Natural killer cell (primary cell): ENCODE data around the gene ZNF786. TPM values are rescaled to one million over a fixed set of nuclear protein-coding genes. Genes with fewer than 3 reads are reported as not detected.

ENCODE experiments used
- ATAC-seq, 3 donors: fragments of 150-1000 bp in 2 of 3; fragments of 200-7000 bp in 1 of 3; cut with Tn5 transposase; 1 replicate in 1 of 3; 2 replicates in 2 of 3; pipeline ENCODE4 v1.10.0; 2021; ENCODE audit warnings: mild to moderate bottlenecking in 2 of 3, moderate library complexity in 2 of 3
- DNase-seq, 2 donors: peaks; one replicate each; pipeline versions ENCODE4 v3.0.0 to v3.0.0-alpha.2; 2013 to 2021; ENCODE audit warnings: mixed read lengths in 1 of 2
- H3K27ac ChIP-seq: one replicate; pipeline ENCODE4 v1.5.1; 2013; ENCODE audit warnings: mild to moderate bottlenecking, low read length
- H3K27me3 ChIP-seq: one replicate; pipeline ENCODE4 v1.6.1; 2013; ENCODE audit warnings: low read length; ENCODE audit not compliant: control insufficient read depth, insufficient read depth
- H3K36me3 ChIP-seq: one replicate; pipeline ENCODE4 v1.6.1; 2013; ENCODE audit warnings: low read length; ENCODE audit not compliant: control insufficient read depth, insufficient read depth
- H3K4me1 ChIP-seq: one replicate; pipeline ENCODE4 v1.6.1; 2013; ENCODE audit warnings: low read length; ENCODE audit not compliant: control insufficient read depth, insufficient read depth
- H3K4me3 ChIP-seq: one replicate; pipeline ENCODE4 v1.5.1; 2013; ENCODE audit warnings: low read length
- H3K9me3 ChIP-seq: one replicate; pipeline ENCODE4 v1.6.1; 2013; ENCODE audit warnings: low read length; ENCODE audit not compliant: control insufficient read depth, insufficient read depth
- H3K27ac Mint-ChIP-seq, 2 donors: one replicate each; pipeline ENCODE4 v1.8.0; 2022; ENCODE audit warnings: mild to moderate bottlenecking in 2 of 2, mixed read lengths in 2 of 2, moderate library complexity in 1 of 2
- H3K27me3 Mint-ChIP-seq, 2 donors: one replicate each; pipeline ENCODE4 v1.8.0; 2022; ENCODE audit warnings: low read depth in 2 of 2, mixed read lengths in 2 of 2
- H3K36me3 Mint-ChIP-seq: one replicate; pipeline ENCODE4 v1.8.0; 2022; ENCODE audit warnings: mixed read lengths
- H3K4me1 Mint-ChIP-seq, 2 donors: one replicate each; pipeline ENCODE4 v1.8.0; 2022; ENCODE audit warnings: mixed read lengths in 2 of 2
- H3K4me3 Mint-ChIP-seq: one replicate; pipeline ENCODE4 v1.8.0; 2022; ENCODE audit warnings: mild to moderate bottlenecking, moderate library complexity, mixed read lengths
- H3K9me3 Mint-ChIP-seq, 2 donors: one replicate each; pipeline ENCODE4 v1.8.0; 2022; ENCODE audit warnings: mixed read lengths in 2 of 2
- CTCF ChIP-seq: fragments of 200-600 bp; IDR thresholded peaks from one replicate; pipeline ENCODE4 v1.8.0; 2022; ENCODE audit warnings: antibody characterized with exemption
- WGBS: methylation state at CpG from one replicate; pipeline ENCODE4 v1.1.7; 2013; ENCODE audit warnings: missing lambda C conversion rate; ENCODE audit not compliant: insufficient coverage; 5-methylcytosine and 5-hydroxymethylcytosine counted together
- intact Hi-C: fragments of 100-400 bp; cut with micrococcal nuclease; formaldehyde crosslinking; loops from one replicate; pipeline ENCODE4 v1.14.2; 2022
- total RNA-seq, 4 donors: library from RNA; stranded (reverse); fragments of 120-200 nt in 1 of 4; gene quantifications; one replicate each; pipeline versions ENCODE4 v1.2.3 to v1.2.4, GENCODE V29; 2013 to 2022

Gene ZNF786
- total RNA-seq, 3 donors from 2014 or later (not counting 1 experiment from before 2014, with no cell fraction given) = 3.2 to 9.1 (median 4.6) TPM

DNA sequence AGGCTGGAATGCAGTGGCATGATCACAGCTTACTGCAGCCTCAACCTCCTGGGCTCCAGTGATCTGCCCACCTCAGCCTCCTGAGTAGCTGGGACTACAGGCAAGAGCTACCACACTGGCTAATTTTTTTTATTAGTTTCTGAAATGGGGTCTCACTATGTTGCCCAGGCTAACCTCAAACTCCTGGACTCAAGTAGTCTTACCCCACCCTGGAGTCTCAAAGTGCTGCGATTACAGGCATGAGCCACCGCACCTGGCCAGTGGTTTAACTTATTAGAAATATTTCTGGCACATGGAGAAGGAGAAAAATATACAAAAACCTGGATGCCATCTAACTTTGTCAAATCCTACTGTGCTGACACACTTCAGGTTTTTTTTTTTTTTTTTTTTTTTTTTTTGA is 15.2 kb downstream of the ZNF786 start:
- Histone ChIP-seq H3K4me3 (no peak overlapping the region), H3K27ac (no peak overlapping the region), H3K4me1 (peaks cover 7% of the 10 kb centered on the region), H3K27me3 (no peaks in the 10 kb centered on the region), H3K36me3 (peaks cover 39% of the 10 kb centered on the region), H3K9me3 (no peaks in the 10 kb centered on the region)
- no peak for TF ChIP-seq CTCF
- intact Hi-C loops = no loop called here
- no CpG with 5 or more reads among the region's 2 CpGs for WGBS
- no peak for DNase-seq
- H3K9me3 Mint-ChIP-seq = no peaks in the 10 kb centered on the region
- H3K36me3 Mint-ChIP-seq = peaks cover 8% of the 10 kb centered on the region
- peaks cover 6 to 7% of the 10 kb centered on the region in 2 donors for H3K4me1 Mint-ChIP-seq
- no peak for ATAC-seq
- no peak overlapping the region for H3K4me3 Mint-ChIP-seq
- H3K27me3 Mint-ChIP-seq = no peaks in the 10 kb centered on the region
- no peak overlapping the region for H3K27ac Mint-ChIP-seq

DNA sequence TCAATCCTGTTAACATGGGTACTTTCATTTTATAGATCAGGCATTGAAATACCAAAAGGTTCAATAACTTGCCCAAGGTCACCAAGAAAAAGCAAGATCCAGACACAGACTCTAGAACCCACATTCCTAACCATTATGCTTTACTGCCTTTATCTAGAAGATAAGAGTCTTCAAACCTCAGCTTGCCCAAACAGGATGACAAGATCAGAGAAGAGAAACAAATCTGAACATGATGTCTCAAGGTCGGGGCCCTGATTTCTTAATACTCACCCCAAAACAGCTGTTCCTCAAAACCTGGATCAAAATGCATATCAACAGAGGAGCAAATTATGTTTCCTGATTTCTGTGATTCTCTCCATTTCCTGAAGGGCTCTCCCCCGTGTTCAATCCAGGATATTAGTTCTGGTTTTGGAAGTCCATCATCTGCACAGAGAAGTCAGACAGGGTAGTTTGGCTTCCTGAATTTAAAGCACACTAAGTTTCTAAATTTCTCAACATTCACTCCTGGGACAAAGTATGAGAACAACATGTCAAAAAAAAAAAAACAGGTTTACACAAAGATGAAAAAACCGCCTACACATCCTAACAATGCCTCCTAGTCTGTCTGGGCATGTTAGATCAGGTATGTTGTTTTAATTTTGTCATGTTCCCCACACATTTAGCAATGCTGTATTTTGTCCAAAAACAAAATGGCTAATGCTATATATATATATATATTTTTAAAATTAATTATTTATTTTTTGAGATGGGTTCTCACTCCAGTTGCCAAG is 16.2 kb downstream of the ZNF786 start:
- intact Hi-C loops = no loop called here
- H3K4me1 ChIP-seq = peaks cover 7% of the 10 kb centered on the region
- Mint-ChIP-seq H3K4me1 (peaks cover 6 to 7% of the 10 kb centered on the region in 2 donors), H3K27ac (no peak overlapping the region), H3K36me3 (peaks cover 8% of the 10 kb centered on the region), H3K9me3 (no peaks in the 10 kb centered on the region), H3K27me3 (no peaks in the 10 kb centered on the region), H3K4me3 (no peak overlapping the region)
- no peaks in the 10 kb centered on the region for H3K27me3 ChIP-seq
- 73% methylated on average over 2 of the region's 3 CpGs for WGBS
- H3K9me3 ChIP-seq = no peaks in the 10 kb centered on the region
- H3K27ac ChIP-seq = no peak overlapping the region
- ATAC-seq (no peak), DNase-seq (no peak)
- peaks cover 44% of the 10 kb centered on the region for H3K36me3 ChIP-seq
- no peak for TF ChIP-seq CTCF
- H3K4me3 ChIP-seq = no peak overlapping the region

DNA sequence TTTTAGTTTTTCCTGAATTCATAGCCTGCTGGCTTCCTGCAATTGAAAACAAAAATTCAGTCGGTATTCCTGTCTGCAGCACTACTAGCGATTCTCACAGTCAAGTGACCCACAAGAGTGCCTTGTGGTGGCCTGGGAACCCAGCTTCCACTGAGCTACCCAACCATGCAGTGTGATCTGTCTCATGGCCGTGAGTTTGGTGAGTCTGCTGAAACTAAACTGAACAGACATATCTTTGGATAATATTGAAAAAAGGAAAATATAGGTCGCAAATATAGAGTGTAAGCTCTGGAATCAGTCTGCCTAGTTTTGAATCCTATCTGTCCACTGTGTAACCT is 18.1 kb downstream of the ZNF786 start:
- no peaks in the 10 kb centered on the region for H3K9me3 ChIP-seq
- WGBS = 89% methylated on average over 4 of the region's 4 CpGs
- Mint-ChIP-seq H3K4me1 (peaks cover 6 to 11% of the 10 kb centered on the region in 2 donors), H3K36me3 (peaks cover 8% of the 10 kb centered on the region), H3K9me3 (no peaks in the 10 kb centered on the region), H3K4me3 (no peak overlapping the region), H3K27ac (peak overlapping the region; percentile 38 to 83), H3K27me3 (no peaks in the 10 kb centered on the region)
- no peak for TF ChIP-seq CTCF
- no peaks in the 10 kb centered on the region for H3K27me3 ChIP-seq
- H3K36me3 ChIP-seq = peaks cover 44% of the 10 kb centered on the region
- no peak overlapping the region for H3K27ac ChIP-seq
- no peak for DNase-seq
- no peak for ATAC-seq
- H3K4me3 ChIP-seq = no peak overlapping the region
- intact Hi-C loops = no loop called here
- H3K4me1 ChIP-seq = peaks cover 7% of the 10 kb centered on the region
